Neuronal stem cell (in vitro differentiated cells): ENCODE measurements around the gene ADM5.

Experiments used
- small RNA-seq: library from polyadenylated mRNA; stranded (forward); fragments of <200 nt; extraction: miRNeasy Mini kit (QIAGEN cat#:217004); gene quantifications from one replicate; pipeline ENCODE3, GENCODE V24; 2013; ENCODE audit not compliant: insufficient read depth

Gene ADM5

Small RNAs within 50 kb of the gene (small RNA-seq; reads per million reads assigned to genes)
- 2.8 reads per million for gene MIR5088
